ENCODE results near the gene SLC35B2. TPM values are rescaled to one million over a fixed set of nuclear protein-coding genes. Genes with fewer than 3 reads are reported as not detected.

SLC35B2 gene
- polyA plus RNA-seq, 1 experiment = 145 TPM

GRCh38 chr6:44220913-44221290 lies 36.4 kb downstream of the SLC35B2 start:
- ChIA-PET CTCF (interaction anchor here (0.6 to 6.8 kb wide), 11 partner anchors 8 to 119 kb away, joined by 3 to 89 read pairs (median 5); no protein-coding TSS in a partner anchor), POLR2A (no interaction called here)
- no peak for DNase-seq (ENCODE audit: low read depth)
- Histone ChIP-seq H3K36me3 (ENCODE audit: control insufficient read depth, insufficient read depth, low read length) (no peaks in the 10 kb centered on the region), H3K27me3 (ENCODE audit: control insufficient read depth, insufficient read depth, low read length) (peaks cover 2% of the 10 kb centered on the region; the same call in 1 of the 2 replicates), H3K4me3 (ENCODE audit: low read depth, low read length) (no peak overlapping the region)
- TF ChIP-seq CTCF (IDR thresholded peaks at IDR 0.05; ENCODE audit: insufficient read depth, low read depth, low read length) = no peak

GRCh38 chr6:44219815-44220784 lies 37.2 kb downstream of the SLC35B2 start:
- ChIA-PET CTCF (interaction anchor here (1.5 to 6.8 kb wide), 2 partner anchors 9 to 15 kb away, joined by 5 to 89 read pairs; no protein-coding TSS in a partner anchor), POLR2A (no interaction called here)
- Histone ChIP-seq H3K27me3 (ENCODE audit: control insufficient read depth, insufficient read depth, low read length) (peaks cover 3% of the 10 kb centered on the region; the same call in 1 of the 2 replicates), H3K4me3 (ENCODE audit: low read depth, low read length) (peak overlapping the region; percentile 43), H3K36me3 (ENCODE audit: control insufficient read depth, insufficient read depth, low read length) (no peaks in the 10 kb centered on the region)
- TF ChIP-seq CTCF (IDR thresholded peaks at IDR 0.05; ENCODE audit: insufficient read depth, low read depth, low read length) = no peak
- DNase-seq (ENCODE audit: low read depth) = no peak

- no peak for DNase-seq (ENCODE audit: low read depth)
- CTCF ChIA-PET = interaction anchor here (0.7 to 6.8 kb wide), 5 partner anchors 9 to 154 kb away, joined by 3 to 89 read pairs (median 3); no protein-coding TSS in a partner anchor
- TF ChIP-seq CTCF (IDR thresholded peaks at IDR 0.05; ENCODE audit: insufficient read depth, low read depth, low read length) = no peak
Measured at GRCh38 chr6:44219053-44219814, 38.1 kb downstream of the SLC35B2 start.

GRCh38 chr6:44217332-44218143 lies 39.8 kb downstream of the SLC35B2 start:
- peaks cover 6% of the 10 kb centered on the region for H3K27me3 ChIP-seq (ENCODE audit: control insufficient read depth, insufficient read depth, low read length)
- H3K36me3 ChIP-seq (ENCODE audit: control insufficient read depth, insufficient read depth, low read length) = no peaks in the 10 kb centered on the region
- DNase-seq (ENCODE audit: low read depth) = no peak
- H3K4me3 ChIP-seq (ENCODE audit: low read depth, low read length) = no peak overlapping the region
- ChIA-PET POLR2A (no interaction called here), CTCF (interaction anchor here (1.5 kb wide), 1 partner anchor 17 kb away, joined by 4 read pairs; no protein-coding TSS in a partner anchor)
- no peak for TF ChIP-seq CTCF (IDR thresholded peaks at IDR 0.05; ENCODE audit: insufficient read depth, low read depth, low read length)

More at GRCh38 chr6:44219053-44219814, 38.1 kb downstream of the SLC35B2 start:
- Histone ChIP-seq H3K27me3 (ENCODE audit: control insufficient read depth, insufficient read depth, low read length) (peaks cover 6% of the 10 kb centered on the region; the same call in 1 of the 2 replicates), H3K4me3 (ENCODE audit: low read depth, low read length) (peak overlapping the region; percentile 43), H3K36me3 (ENCODE audit: control insufficient read depth, insufficient read depth, low read length) (no peaks in the 10 kb centered on the region)
- POLR2A ChIA-PET = no interaction called here
